Aorta (tissue), 5 donors: Measurements from ENCODE around the gene STXBP5. TPM values are rescaled to one million over a fixed set of nuclear protein-coding genes. Genes with fewer than 3 reads are reported as not detected.

Experiments
- ATAC-seq: fragments of 200-7000 bp; cut with Tn5 transposase; one replicate; pipeline ENCODE4 v1.9.1; 2022; ENCODE audit warnings: moderate library complexity; ENCODE audit not compliant: low FRiP score
- DNase-seq, 2 donors: peaks; one replicate each; pipeline ENCODE4 v3.0.0-alpha.2; 2020
- H3K27ac ChIP-seq, 2 donors: one replicate each; pipeline ENCODE4 v1.5.1; 2013; ENCODE audit warnings: low read length in 2 of 2, mild to moderate bottlenecking in 2 of 2, moderate library complexity in 2 of 2, control low read depth in 1 of 2, inconsistent platforms in 1 of 2, low read depth in 1 of 2
- H3K27me3 ChIP-seq, 2 donors: one replicate each; pipeline ENCODE4 v1.6.1; 2013; ENCODE audit warnings: control low read depth in 1 of 2, low read length in 1 of 2, mild to moderate bottlenecking in 1 of 2, moderate library complexity in 1 of 2; ENCODE audit not compliant: insufficient read depth in 2 of 2, control insufficient read depth in 1 of 2
- H3K36me3 ChIP-seq, 2 donors: one replicate each; pipeline ENCODE4 v1.6.1; 2013; ENCODE audit warnings: control low read depth in 1 of 2, low read length in 1 of 2, mild to moderate bottlenecking in 1 of 2; ENCODE audit not compliant: insufficient read depth in 2 of 2, control insufficient read depth in 1 of 2
- H3K4me1 ChIP-seq, 2 donors: one replicate each; pipeline ENCODE4 v1.6.1; 2013; ENCODE audit warnings: low read length in 2 of 2, control low read depth in 1 of 2, mild to moderate bottlenecking in 1 of 2, moderate library complexity in 1 of 2; ENCODE audit not compliant: insufficient read depth in 2 of 2, control insufficient read depth in 1 of 2
- H3K4me3 ChIP-seq, 2 donors: one replicate each; pipeline ENCODE4 v1.5.1; 2013; ENCODE audit warnings: low read length in 2 of 2, control low read depth in 1 of 2, mild to moderate bottlenecking in 1 of 2
- H3K9me3 ChIP-seq: one replicate; pipeline ENCODE4 v1.6.1; 2013; ENCODE audit warnings: mild to moderate bottlenecking, low read length; ENCODE audit not compliant: control insufficient read depth
- WGBS, 2 donors: extraction: QIAGEN DNeasy Blood & Tissue Kit; methylation state at CpG; one replicate each; pipeline ENCODE4 v1.1.7; 2013; 5-methylcytosine and 5-hydroxymethylcytosine counted together
- intact Hi-C, 2 donors: fragments of 100-400 bp; cut with DNase I; formaldehyde crosslinking; loops; one replicate each; pipeline versions ENCODE4 v1.14.2 to v1.15.0; 2022
- polyA plus RNA-seq, 2 donors: library from polyadenylated mRNA; stranded (reverse); fragments of 200-250 nt; gene quantifications; one replicate each; pipeline ENCODE4 v1.2.3, GENCODE V29; 2013
- total RNA-seq, 2 donors: library from RNA; stranded (reverse); fragmentation: NEBNext Ultra II Directional; extraction: Animal tissue kit (Norgen Biotek cat#: 25700); gene quantifications; one replicate each; pipeline ENCODE4 v1.2.1, GENCODE V29; 2021
- donor health status: healthy with polysubstance abuse.
- donor health status: Bipolar disorder and iron deficiency.
- donor health status: DM: no; HTN: no; CAD: no.
- donor health status: DM: no; HTN: no; CAD: no.
- donor health status: DM: yes; HTN: yes; CAD: no.

STXBP5 gene
- total and polyA plus RNA-seq, 4 donors: 7.1 to 28.9 (median 19.9) TPM

DNA sequence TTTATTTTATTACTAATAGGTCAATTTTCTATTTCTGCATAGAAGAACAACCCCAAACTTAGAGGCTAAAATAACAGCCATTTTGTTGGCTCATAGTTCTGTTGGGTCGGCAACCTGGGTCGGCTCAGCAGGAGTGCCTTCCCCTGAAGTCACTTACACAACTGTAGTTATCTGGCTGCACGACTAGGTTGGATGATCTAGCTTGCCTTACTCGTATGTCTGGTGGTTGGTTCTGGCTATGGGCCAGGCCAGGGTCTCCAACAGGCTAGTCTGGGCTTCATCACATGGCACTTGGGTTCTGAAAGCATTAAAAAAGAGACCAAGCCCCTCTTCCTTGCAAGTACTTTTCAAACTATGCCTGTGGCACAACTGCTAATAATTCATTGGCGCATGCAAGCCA lies 53.5 kb downstream of the STXBP5 start:
- no peak overlapping the region for H3K27ac ChIP-seq
- no peaks in the 10 kb centered on the region for H3K27me3 ChIP-seq
- no peaks in the 10 kb centered on the region for H3K36me3 ChIP-seq
- 66 to 73% methylated on average over 5 of the region's 5 CpGs for WGBS, 2 donors
- H3K9me3 ChIP-seq: no peaks in the 10 kb centered on the region
- no peak for ATAC-seq
- H3K4me1 ChIP-seq: no peaks in the 10 kb centered on the region
- no peak for DNase-seq
- H3K4me3 ChIP-seq: no peak overlapping the region
- intact Hi-C loops: no loop called here

DNA sequence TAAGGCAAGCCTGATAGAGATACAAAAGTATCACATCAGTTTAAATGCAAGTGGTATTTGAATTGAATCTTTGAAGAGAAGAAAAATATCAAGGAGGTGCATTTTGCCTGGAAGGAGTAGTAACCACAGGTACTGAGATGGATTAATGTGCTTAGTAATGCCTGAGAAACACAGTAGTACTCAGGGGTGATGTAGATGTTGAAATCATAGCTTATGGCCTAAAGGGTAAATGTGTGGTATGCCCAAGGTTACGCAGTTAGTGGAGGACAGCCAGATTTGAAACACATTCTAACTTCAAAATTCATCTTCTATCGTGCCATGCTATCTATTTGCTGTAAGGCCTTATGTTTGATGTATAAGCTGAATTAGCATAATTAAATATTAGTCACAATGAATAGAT lies 55.9 kb downstream of the STXBP5 start:
- 90 to 95% methylated on average over 2 of the region's 2 CpGs for WGBS, 2 donors
- no peak overlapping the region for H3K27ac ChIP-seq
- intact Hi-C loops: no loop called here
- DNase-seq: no peak
- H3K4me3 ChIP-seq: no peak overlapping the region
- H3K27me3 ChIP-seq: no peaks in the 10 kb centered on the region
- no peak for ATAC-seq
- no peaks in the 10 kb centered on the region for H3K4me1 ChIP-seq
- H3K9me3 ChIP-seq: no peaks in the 10 kb centered on the region
- H3K36me3 ChIP-seq: no peaks in the 10 kb centered on the region

DNA sequence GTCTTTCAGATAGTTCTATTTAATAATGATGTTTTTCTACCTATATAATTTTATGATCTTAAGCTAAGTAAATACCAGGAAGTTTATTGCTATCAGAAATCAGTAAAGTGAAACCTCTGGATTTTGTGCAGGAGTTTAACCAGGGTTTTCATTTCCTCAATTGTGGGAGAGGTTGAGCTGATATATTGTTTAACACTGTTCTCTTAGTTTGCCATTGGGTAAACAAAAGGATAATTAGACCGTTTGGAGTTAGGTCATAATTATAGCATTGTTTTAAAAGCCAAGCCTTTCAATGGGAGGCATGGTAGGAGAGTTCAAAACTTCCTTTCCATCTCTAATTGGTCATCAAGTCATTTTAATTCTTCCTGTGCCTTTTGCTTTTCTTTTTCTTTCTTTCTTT lies 58.7 kb downstream of the STXBP5 start:
- Histone ChIP-seq H3K4me1 (no peaks in the 10 kb centered on the region), H3K36me3 (no peaks in the 10 kb centered on the region), H3K27ac (no peak overlapping the region), H3K27me3 (no peaks in the 10 kb centered on the region), H3K9me3 (no peaks in the 10 kb centered on the region), H3K4me3 (no peak overlapping the region)
- ATAC-seq: no peak
- 35 to 55% methylated on average over 1 of the region's 1 CpG for WGBS, 2 donors
- no peak for DNase-seq
- intact Hi-C loops: no loop called here

DNA sequence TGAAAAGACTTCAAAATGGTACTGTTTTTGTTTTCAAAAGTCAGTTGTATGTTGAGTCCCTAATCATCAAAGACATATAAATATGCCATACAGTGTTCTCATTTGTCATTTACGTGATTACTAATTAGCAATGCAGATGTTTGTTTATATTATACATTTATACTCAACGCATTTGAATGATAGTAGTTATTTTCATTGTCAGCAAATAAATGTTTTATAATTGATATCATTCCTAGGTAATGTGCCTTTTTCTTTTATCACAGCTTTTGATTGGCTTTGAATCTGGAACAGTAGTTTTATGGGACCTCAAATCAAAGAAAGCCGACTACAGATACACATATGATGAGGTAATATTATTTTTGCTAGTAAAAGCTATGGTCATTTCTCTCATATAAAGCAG lies 62.6 kb downstream of the STXBP5 start:
- ATAC-seq: no peak
- Histone ChIP-seq H3K27ac (no peak overlapping the region), H3K27me3 (no peaks in the 10 kb centered on the region), H3K36me3 (no peaks in the 10 kb centered on the region), H3K4me1 (no peaks in the 10 kb centered on the region), H3K9me3 (no peaks in the 10 kb centered on the region), H3K4me3 (no peak overlapping the region)
- intact Hi-C loops: no loop called here
- DNase-seq: no peak
- 86 to 88% methylated on average over 3 of the region's 3 CpGs for WGBS, 2 donors

DNA sequence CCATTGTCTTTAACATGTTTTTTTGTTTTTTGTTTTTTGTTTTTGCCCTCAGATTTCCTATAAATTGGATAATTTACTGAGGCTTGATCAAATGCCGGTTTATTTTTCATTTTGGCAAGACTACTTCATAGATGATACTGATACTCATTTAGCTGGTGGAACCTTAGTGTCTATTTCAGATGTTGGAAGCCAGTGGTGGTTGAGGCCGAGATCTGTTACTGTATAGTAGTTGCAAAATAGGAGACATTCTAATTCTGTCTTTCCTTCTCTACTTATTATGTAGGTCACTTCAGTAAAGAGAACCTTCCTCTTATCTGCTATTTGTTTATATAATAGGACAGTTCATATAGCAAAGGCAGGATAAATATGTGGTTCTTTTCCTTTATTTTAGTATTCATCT lies 63.4 kb downstream of the STXBP5 start:
- no peak for ATAC-seq

DNA sequence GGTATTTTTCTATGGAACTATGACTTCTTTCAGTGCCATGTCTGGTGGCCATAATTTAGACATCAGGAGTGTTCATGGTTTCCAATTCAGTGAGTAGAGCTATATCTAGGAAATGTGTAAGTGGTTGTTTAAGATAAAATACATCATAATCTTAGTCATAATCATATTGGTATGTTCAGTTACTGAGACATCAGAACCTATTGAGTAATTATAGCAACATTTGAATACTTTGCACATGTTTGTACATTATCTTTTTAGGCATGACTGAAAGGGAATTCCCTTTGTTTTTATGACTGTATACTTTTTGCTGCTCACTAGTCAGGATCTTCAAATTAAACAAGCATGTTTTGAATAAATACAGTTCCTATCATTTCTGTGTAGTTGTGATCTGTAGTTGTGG lies 64.0 kb downstream of the STXBP5 start:
- Histone ChIP-seq H3K27ac (no peak overlapping the region), H3K9me3 (no peaks in the 10 kb centered on the region), H3K4me3 (no peak overlapping the region), H3K36me3 (no peaks in the 10 kb centered on the region), H3K4me1 (no peaks in the 10 kb centered on the region), H3K27me3 (no peaks in the 10 kb centered on the region)
- DNase-seq (no peak), ATAC-seq (no peak)
- intact Hi-C loops: no loop called here

More for the DNA sequence above, 63.4 kb downstream of the STXBP5 start:
- Histone ChIP-seq H3K27ac (no peak overlapping the region), H3K4me3 (no peak overlapping the region), H3K4me1 (no peaks in the 10 kb centered on the region), H3K36me3 (no peaks in the 10 kb centered on the region), H3K27me3 (no peaks in the 10 kb centered on the region), H3K9me3 (no peaks in the 10 kb centered on the region)
- intact Hi-C loops: no loop called here
- 94 to 97% methylated on average over 2 of the region's 2 CpGs for WGBS, 2 donors
- no peak for DNase-seq

DNA sequence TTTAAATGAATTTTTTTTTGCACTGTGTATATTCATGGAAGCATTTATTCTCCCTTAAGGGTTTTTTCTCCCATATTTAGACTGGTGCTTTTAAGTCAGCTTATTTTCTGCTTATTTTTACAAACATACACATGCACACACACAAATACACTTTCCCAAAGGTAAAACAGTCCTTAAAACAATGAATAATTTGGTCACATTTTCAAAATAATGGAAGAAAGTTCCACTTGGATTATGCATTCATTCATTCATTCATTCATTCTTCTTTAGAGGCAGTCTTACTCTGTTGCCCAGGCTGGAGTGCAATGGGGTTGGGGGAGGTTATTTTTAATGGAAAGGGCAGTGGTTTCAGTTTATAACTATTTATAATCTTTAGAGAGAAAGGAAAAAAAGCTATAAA lies 69.8 kb downstream of the STXBP5 start:
- Histone ChIP-seq H3K27ac (no peak overlapping the region), H3K4me3 (no peak overlapping the region), H3K4me1 (no peaks in the 10 kb centered on the region), H3K36me3 (peaks cover 0 to 2% of the 10 kb centered on the region in 2 donors), H3K9me3 (no peaks in the 10 kb centered on the region), H3K27me3 (no peaks in the 10 kb centered on the region)
- DNase-seq: no peak
- ATAC-seq: no peak
- intact Hi-C loops: no loop called here

DNA sequence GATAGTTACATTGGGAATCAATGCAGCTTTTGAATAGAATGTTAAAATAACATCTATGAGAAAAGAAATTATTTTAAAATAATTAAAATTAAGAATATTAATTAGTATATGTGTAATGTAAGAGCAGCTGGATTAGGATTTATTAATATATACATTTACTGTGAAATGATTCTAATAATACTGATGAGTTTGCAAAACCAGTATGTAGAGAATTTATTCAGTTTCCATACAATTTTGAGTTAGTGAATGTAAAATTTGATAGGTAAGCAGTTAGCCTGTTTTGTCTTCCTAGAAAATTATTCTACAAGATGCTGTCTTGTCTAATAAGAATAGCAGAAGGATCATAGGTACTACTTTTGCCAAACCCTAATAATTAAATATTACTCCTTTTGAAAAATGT lies 70.6 kb downstream of the STXBP5 start:
- Histone ChIP-seq H3K27ac (no peak overlapping the region), H3K4me3 (no peak overlapping the region), H3K27me3 (no peaks in the 10 kb centered on the region), H3K36me3 (peaks cover 0 to 2% of the 10 kb centered on the region in 2 donors), H3K4me1 (no peaks in the 10 kb centered on the region), H3K9me3 (no peaks in the 10 kb centered on the region)
- ATAC-seq: no peak
- DNase-seq: no peak
- intact Hi-C loops: no loop called here

DNA sequence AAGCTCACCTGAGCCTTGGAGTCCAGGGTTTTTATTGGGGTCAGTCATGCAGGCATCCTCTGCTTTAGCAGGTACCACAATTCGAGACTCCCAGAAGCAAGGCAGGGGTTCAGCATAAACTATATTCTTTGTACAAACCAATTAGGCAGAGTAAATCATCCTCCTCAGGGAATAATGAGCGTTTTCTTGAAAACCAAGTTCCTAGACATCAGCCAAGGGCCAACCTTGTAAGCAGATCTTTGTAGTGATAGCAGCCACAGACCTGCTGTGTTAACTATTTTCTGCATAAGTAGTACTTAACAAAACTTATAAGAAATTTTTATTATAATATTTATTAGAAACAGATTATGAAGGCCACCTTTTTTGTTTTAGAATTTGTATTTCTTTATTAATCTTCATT lies 74.7 kb downstream of the STXBP5 start:
- H3K27me3 ChIP-seq: no peaks in the 10 kb centered on the region
- ATAC-seq (no peak), DNase-seq (no peak)
- no peaks in the 10 kb centered on the region for H3K9me3 ChIP-seq
- H3K4me3 ChIP-seq: no peak overlapping the region
- H3K36me3 ChIP-seq: peaks cover 0 to 2% of the 10 kb centered on the region in 2 donors
- no peak overlapping the region for H3K27ac ChIP-seq
- WGBS, 2 donors: 91 to 93% methylated on average over 2 of the region's 2 CpGs
- no peaks in the 10 kb centered on the region for H3K4me1 ChIP-seq
- intact Hi-C loops: no loop called here
